ENCODE data around the gene EIF4B.

- TF ChIP-seq, protein P1, sequence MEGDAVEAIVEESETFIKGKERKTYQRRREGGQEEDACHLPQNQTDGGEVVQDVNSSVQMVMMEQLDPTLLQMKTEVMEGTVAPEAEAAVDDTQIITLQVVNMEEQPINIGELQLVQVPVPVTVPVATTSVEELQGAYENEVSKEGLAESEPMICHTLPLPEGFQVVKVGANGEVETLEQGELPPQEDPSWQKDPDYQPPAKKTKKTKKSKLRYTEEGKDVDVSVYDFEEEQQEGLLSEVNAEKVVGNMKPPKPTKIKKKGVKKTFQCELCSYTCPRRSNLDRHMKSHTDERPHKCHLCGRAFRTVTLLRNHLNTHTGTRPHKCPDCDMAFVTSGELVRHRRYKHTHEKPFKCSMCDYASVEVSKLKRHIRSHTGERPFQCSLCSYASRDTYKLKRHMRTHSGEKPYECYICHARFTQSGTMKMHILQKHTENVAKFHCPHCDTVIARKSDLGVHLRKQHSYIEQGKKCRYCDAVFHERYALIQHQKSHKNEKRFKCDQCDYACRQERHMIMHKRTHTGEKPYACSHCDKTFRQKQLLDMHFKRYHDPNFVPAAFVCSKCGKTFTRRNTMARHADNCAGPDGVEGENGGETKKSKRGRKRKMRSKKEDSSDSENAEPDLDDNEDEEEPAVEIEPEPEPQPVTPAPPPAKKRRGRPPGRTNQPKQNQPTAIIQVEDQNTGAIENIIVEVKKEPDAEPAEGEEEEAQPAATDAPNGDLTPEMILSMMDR (IDR thresholded peaks at IDR 0.05): no peak
- TF ChIP-seq SIN3A (IDR thresholded peaks at IDR 0.05; ENCODE audit: borderline replicate concordance, low read depth, low read length) (no peak), TAF1 (IDR thresholded peaks at IDR 0.05; ENCODE audit: borderline replicate concordance, low read depth, low read length) (no peak), POLR2AphosphoS5 (IDR thresholded peaks at IDR 0.05; ENCODE audit: low read depth, low read length) (no peak), EP300 (IDR thresholded peaks at IDR 0.05; ENCODE audit: borderline replicate concordance in 1 of 2, low read depth in 1 of 2, low read length in 1 of 2) (no peak), GATA2 (CRISPR knock-in tag; IDR thresholded peaks at IDR 0.05) (no peak), RXRA (IDR thresholded peaks at IDR 0.05; ENCODE audit: borderline replicate concordance, low read depth) (no peak), TCF12 (IDR thresholded peaks at IDR 0.05) (no peak), RFX5 (IDR thresholded peaks at IDR 0.05; ENCODE audit: low read length) (no peak), EZH2phosphoT487 (IDR thresholded peaks at IDR 0.05; ENCODE audit: borderline replicate concordance, low read depth) (no peak)
- TF ChIP-seq, protein P2, sequence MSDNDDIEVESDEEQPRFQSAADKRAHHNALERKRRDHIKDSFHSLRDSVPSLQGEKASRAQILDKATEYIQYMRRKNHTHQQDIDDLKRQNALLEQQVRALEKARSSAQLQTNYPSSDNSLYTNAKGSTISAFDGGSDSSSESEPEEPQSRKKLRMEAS (IDR thresholded peaks at IDR 0.05; ENCODE audit: low read depth): no peak
- TF ChIP-seq, protein P3, sequence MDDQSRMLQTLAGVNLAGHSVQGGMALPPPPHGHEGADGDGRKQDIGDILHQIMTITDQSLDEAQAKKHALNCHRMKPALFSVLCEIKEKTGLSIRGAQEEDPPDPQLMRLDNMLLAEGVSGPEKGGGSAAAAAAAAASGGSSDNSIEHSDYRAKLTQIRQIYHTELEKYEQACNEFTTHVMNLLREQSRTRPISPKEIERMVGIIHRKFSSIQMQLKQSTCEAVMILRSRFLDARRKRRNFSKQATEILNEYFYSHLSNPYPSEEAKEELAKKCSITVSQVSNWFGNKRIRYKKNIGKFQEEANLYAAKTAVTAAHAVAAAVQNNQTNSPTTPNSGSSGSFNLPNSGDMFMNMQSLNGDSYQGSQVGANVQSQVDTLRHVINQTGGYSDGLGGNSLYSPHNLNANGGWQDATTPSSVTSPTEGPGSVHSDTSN (IDR thresholded peaks at IDR 0.05): no peak
- TF ChIP-seq, protein P4, sequence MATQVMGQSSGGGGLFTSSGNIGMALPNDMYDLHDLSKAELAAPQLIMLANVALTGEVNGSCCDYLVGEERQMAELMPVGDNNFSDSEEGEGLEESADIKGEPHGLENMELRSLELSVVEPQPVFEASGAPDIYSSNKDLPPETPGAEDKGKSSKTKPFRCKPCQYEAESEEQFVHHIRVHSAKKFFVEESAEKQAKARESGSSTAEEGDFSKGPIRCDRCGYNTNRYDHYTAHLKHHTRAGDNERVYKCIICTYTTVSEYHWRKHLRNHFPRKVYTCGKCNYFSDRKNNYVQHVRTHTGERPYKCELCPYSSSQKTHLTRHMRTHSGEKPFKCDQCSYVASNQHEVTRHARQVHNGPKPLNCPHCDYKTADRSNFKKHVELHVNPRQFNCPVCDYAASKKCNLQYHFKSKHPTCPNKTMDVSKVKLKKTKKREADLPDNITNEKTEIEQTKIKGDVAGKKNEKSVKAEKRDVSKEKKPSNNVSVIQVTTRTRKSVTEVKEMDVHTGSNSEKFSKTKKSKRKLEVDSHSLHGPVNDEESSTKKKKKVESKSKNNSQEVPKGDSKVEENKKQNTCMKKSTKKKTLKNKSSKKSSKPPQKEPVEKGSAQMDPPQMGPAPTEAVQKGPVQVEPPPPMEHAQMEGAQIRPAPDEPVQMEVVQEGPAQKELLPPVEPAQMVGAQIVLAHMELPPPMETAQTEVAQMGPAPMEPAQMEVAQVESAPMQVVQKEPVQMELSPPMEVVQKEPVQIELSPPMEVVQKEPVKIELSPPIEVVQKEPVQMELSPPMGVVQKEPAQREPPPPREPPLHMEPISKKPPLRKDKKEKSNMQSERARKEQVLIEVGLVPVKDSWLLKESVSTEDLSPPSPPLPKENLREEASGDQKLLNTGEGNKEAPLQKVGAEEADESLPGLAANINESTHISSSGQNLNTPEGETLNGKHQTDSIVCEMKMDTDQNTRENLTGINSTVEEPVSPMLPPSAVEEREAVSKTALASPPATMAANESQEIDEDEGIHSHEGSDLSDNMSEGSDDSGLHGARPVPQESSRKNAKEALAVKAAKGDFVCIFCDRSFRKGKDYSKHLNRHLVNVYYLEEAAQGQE (IDR thresholded peaks at IDR 0.05; ENCODE audit: low read depth, low read length): no peak
These were observed 63.6 kb downstream of the EIF4B start for GRCh38 chr12:53069621-53070410.
